ENCODE results near the gene ECHDC1.

ECHDC1 gene, protein sequence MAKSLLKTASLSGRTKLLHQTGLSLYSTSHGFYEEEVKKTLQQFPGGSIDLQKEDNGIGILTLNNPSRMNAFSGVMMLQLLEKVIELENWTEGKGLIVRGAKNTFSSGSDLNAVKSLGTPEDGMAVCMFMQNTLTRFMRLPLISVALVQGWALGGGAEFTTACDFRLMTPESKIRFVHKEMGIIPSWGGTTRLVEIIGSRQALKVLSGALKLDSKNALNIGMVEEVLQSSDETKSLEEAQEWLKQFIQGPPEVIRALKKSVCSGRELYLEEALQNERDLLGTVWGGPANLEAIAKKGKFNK

DNA sequence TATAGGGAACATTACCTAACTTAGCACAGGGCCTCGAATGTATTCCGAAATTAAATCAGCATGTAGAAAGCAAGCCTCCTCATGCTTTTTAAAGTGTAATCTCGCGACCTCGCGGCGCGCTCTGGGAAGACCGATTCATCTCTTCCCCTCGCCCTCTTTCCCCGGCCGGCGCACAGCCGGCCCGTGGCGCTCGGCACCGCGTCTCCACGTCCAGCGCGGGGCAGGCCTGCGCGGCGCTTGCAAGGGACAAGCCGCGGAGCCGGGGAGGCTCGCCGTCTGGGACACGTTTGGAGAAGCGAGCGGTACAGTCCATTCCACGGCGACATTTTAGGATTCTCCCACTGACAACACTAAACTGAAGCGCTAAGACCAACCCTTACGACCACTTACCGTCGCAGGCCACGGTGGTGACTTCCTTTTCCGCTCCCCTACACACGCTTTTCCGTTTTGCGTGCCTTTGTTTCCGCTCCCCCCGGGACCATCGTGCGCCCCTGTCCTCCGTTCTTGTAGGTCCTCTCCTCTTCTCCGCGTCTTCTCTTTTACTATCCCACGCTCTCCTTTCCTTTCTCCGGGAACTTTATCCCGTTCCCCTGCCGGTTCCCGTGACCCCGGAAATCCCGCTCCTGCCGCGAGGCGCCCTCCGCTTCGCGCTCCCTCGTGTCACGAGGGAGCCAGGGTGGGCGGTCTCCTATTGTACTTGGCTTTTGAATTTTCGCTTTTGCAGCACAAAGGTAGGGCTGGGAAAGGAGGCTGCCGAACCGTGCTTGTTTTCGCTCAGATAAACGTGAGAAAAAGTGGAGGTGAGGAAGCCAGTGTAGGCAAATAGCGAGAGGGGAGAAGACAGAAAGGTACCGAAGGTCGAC is at the start of gene ECHDC1:
ECHDC1 (minus strand) TSS at position 664 of the 863 bp plus-strand sequence. CDS start 12,581 bp downstream, outside the sequence.
- intact Hi-C loops (cut with DNase I; ENCODE audit: low total_unique reads), result no loop called here
- Histone ChIP-seq H3K4me3 (peak within 1 kb of the TSS; percentile 60 to 72), H3K4me1 (peaks cover 0 to 34% (median 14%) of the 10 kb centered on the region in 4 donors), H3K36me3 (no peaks in the 10 kb centered on the region), H3K27me3 (no peaks in the 10 kb centered on the region), H3K27ac (peak within 1 kb of the TSS; percentile 69 to 77), H3K9me3 (no peaks in the 10 kb centered on the region)
- TF ChIP-seq, protein P1, sequence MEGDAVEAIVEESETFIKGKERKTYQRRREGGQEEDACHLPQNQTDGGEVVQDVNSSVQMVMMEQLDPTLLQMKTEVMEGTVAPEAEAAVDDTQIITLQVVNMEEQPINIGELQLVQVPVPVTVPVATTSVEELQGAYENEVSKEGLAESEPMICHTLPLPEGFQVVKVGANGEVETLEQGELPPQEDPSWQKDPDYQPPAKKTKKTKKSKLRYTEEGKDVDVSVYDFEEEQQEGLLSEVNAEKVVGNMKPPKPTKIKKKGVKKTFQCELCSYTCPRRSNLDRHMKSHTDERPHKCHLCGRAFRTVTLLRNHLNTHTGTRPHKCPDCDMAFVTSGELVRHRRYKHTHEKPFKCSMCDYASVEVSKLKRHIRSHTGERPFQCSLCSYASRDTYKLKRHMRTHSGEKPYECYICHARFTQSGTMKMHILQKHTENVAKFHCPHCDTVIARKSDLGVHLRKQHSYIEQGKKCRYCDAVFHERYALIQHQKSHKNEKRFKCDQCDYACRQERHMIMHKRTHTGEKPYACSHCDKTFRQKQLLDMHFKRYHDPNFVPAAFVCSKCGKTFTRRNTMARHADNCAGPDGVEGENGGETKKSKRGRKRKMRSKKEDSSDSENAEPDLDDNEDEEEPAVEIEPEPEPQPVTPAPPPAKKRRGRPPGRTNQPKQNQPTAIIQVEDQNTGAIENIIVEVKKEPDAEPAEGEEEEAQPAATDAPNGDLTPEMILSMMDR (IDR thresholded peaks at IDR 0.05), result peak in 1 of 2 experiments; percentile 9
- DNase-seq, result peak; percentile 51 to 77

DNA sequence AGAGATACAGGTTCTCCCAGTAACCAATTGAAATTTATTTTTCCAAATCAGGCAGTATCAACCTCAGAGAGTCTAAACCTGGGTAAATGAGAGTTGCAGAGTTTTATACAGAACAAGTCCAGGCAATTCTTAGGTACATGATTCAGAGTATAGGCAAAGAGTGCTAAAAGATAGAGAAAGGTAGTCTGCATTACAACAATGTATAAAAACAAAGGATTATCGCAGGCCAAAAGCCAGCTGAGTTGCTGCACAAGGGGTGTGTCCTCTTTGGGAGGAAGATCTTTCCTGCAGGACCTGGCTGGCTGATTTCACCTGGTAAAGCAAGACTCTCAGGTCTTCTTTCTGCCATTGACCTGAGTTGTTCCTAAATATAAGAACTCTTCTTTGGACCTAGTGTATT is 48.9 kb upstream of the ECHDC1 start:
- Histone ChIP-seq H3K36me3 (no peaks in the 10 kb centered on the region), H3K4me1 (peaks cover 0 to 13% (median 6%) of the 10 kb centered on the region in 4 donors), H3K9me3 (no peaks in the 10 kb centered on the region), H3K27me3 (no peaks in the 10 kb centered on the region), H3K4me3 (no peak overlapping the region), H3K27ac (peak overlapping the region in 1 of 2 donors; percentile 19)
- no peak for DNase-seq
- TF ChIP-seq, protein P1 (IDR thresholded peaks at IDR 0.05), result no peak
- intact Hi-C loops (cut with DNase I; ENCODE audit: low total_unique reads), result no loop called here

DNA sequence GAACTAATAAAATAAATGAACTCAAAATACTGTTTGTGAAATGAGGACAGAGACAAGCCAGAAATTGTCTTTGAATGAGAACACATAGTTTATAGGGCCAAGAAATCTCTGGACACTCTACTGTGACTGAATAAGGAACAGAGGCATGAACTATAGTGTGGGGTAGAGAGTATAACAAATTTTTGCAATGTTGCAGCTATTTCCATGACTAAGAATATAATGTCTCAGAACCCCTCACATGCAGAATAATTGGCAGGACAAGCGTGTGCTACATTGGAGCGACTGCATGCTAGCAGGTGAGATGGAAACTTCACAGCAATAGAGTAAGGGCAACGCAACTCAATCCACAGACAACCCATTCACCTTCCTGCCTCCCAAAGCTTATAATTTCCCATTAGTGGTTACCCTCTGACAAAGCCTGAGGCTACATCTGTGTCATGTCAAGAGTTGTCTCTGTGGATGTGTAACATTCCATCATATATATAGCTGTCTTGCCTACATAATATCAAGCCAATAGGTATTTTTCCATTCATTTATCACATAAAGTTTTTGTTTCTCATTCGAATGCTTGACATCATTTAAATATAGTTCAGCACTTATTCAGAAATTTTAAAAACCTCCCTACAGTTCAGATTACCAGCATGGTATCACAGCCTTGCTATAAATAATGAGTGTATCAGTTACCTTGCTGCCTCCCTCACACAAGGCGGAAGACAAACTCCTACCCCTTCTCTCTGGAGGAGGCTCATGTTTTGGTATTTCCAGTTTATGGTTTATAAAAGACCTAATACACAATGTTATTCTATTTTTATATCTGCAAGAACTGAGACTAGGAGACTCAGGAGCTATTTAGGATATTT is 47.9 kb upstream of the ECHDC1 start:
- H3K4me3 ChIP-seq, result no peak overlapping the region
- H3K9me3 ChIP-seq, result no peaks in the 10 kb centered on the region
- intact Hi-C loops (cut with DNase I; ENCODE audit: low total_unique reads), result no loop called here
- H3K36me3 ChIP-seq, result no peaks in the 10 kb centered on the region
- TF ChIP-seq, protein P1 (IDR thresholded peaks at IDR 0.05), result no peak
- peak overlapping the region in 1 of 2 donors; percentile 19 for H3K27ac ChIP-seq
- H3K4me1 ChIP-seq, result peaks cover 0 to 11% (median 5%) of the 10 kb centered on the region in 4 donors
- DNase-seq, result no peak
- no peaks in the 10 kb centered on the region for H3K27me3 ChIP-seq

DNA sequence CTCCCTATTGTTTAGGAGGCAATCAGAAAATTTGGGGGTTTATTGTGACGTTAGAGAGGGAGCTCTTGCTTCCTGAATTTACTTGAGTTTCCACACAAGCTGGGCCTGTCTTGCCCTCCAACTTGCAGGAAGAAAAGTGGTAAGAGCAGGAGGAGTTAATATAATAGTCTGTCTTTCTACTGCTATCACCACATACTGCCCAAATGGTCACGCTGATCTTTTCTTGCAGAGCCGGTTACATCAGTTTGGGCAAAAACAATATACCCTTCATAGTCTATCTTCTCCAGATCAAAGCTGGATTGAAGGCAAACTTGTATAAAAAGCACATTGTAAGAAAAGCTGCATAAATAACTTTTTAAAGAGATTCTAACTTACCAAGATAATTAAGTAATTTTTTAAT is 46.3 kb upstream of the ECHDC1 start:
- Histone ChIP-seq H3K4me3 (no peak overlapping the region), H3K9me3 (no peaks in the 10 kb centered on the region), H3K27me3 (no peaks in the 10 kb centered on the region), H3K4me1 (peaks cover 0 to 11% (median 5%) of the 10 kb centered on the region in 4 donors), H3K36me3 (no peaks in the 10 kb centered on the region), H3K27ac (no peak overlapping the region)
- DNase-seq, result no peak
- TF ChIP-seq, protein P1 (IDR thresholded peaks at IDR 0.05), result no peak
- intact Hi-C loops (cut with DNase I; ENCODE audit: low total_unique reads), result no loop called here

Measured in tibial artery (tissue), 4 donors.